GM12892 (cell line): ENCODE results near the gene SF3B2.

Experiments
- POLR2A ChIP-seq: IDR thresholded peaks from 2 replicates; pipeline ENCODE4 v1.6.1; 2011; ENCODE audit warnings: low read depth, low read length, control low read depth
- POLR2AphosphoS5 ChIP-seq: IDR thresholded peaks from 2 replicates; pipeline ENCODE4 v1.6.1; 2011; ENCODE audit warnings: low read depth, low read length, control low read depth

- TF ChIP-seq POLR2AphosphoS5 (peak; percentile 30; the same call in 1 of the 2 replicates), POLR2A (peak; percentile 34; the same call in 1 of the 2 replicates)
These were observed 17.8 kb downstream of the SF3B2 start, which contains the start of gene PACS1 for GRCh38 chr11:66069715-66070603.
